ENCODE results near the gene RBFOX2.
A peak's percentile ranks its signal among the peaks of the same experiment; 100 is the strongest.
"Not testable (repeated sequence)": the region's sequence is repeated elsewhere in the genome, so short reads cannot be mapped to it uniquely, and the experiment has no call there.

The RBFOX2 gene

DNA sequence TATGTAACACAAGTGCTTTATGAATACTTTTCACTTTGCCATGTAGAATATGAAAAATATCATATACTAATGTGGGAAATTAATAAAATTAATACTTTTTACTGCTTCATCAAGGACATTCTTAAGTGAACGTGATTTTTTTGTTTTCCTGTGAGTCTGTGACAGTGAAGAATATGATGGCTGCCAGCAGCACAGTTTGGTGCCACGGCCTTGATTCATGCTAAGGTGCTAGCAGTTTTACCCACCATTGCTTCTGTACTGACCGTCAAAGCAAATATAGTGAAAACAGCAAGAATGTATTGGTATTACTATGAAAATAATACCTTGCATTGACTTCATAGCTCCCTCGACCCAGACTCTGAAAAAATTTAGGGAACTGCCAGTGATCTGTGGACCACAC lies 231.2 kb downstream of the RBFOX2 start:
- TF ChIP-seq, protein P1, sequence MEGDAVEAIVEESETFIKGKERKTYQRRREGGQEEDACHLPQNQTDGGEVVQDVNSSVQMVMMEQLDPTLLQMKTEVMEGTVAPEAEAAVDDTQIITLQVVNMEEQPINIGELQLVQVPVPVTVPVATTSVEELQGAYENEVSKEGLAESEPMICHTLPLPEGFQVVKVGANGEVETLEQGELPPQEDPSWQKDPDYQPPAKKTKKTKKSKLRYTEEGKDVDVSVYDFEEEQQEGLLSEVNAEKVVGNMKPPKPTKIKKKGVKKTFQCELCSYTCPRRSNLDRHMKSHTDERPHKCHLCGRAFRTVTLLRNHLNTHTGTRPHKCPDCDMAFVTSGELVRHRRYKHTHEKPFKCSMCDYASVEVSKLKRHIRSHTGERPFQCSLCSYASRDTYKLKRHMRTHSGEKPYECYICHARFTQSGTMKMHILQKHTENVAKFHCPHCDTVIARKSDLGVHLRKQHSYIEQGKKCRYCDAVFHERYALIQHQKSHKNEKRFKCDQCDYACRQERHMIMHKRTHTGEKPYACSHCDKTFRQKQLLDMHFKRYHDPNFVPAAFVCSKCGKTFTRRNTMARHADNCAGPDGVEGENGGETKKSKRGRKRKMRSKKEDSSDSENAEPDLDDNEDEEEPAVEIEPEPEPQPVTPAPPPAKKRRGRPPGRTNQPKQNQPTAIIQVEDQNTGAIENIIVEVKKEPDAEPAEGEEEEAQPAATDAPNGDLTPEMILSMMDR (conservative IDR thresholded peaks at IDR 0.05; ENCODE audit: low read length) = no peak
- no peak overlapping the region for H3K4me3 ChIP-seq (ENCODE audit: low read length)
- DNase-seq (ENCODE audit: low read depth) = no peak

- no peak for DNase-seq (ENCODE audit: low read depth)
- H3K4me3 ChIP-seq (ENCODE audit: low read length) = no peak overlapping the region
- TF ChIP-seq, protein P1 (conservative IDR thresholded peaks at IDR 0.05; ENCODE audit: low read length) = no peak
Measured at GRCh38 chr22:35795476-35795875, 233.1 kb downstream of the RBFOX2 start.

DNA sequence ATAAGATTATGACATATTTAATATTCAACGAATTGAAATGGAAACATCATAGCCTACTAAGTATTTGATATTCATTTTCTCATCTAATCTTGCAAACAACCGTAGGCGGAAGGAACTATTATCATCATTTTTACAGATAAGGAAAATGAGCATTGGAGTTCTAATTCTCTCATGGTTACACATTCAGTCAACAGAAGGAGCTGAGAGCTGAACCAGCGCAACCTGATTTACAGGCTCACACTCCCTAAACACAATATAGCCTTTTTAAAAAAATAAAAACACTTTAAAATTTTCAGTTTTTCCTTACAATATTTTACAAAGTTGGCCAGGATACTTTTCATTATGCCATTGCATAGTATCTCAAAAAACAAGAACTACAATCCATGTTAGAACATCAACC lies 236.1 kb downstream of the RBFOX2 start:
- TF ChIP-seq, protein P1 (conservative IDR thresholded peaks at IDR 0.05; ENCODE audit: low read length) = no peak
- H3K4me3 ChIP-seq (ENCODE audit: low read length) = no peak overlapping the region
- DNase-seq (ENCODE audit: low read depth) = no peak

GRCh38 chr22:35791788-35792187 lies 236.8 kb downstream of the RBFOX2 start:
- not testable (repeated sequence) for H3K4me3 ChIP-seq (ENCODE audit: low read length); DNase-seq (ENCODE audit: low read depth)

DNA sequence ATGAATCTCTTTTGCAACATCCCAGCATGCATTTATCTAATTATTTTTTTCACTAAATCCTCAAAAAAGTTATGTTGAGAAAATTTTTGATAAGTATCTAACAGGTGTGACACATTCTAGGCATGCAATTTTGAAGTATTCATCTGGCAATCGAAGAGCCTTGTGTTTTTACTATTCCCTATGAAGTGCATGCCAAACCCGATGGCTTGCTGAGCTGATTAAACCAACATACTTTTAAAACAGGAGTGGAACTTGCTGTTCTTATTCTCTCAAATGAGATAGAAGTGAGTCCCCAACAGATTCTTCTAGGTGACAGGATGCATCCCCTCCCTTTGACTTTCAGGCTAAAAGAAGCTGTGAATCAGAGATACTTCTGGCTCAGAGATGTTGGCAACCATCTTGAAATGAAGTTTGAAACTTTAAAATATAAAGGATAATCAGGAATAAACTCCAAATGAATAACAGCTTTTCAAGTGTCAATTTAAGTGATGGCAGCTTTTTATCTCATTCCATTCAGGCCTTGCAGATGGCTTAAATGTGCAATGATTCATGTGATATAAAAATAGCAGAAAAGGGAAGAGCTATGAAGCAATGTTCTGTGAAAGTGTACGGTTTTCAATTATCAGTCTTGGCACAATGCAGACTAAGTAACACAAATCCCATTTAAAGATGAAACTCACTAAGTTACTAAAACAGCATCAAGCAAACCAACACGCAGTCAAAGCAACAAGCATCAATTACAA lies 243.3 kb downstream of the RBFOX2 start:
- no peak overlapping the region; the same call in 1 of the 2 replicates for H3K4me3 ChIP-seq (ENCODE audit: low read length)
- DNase-seq (ENCODE audit: low read depth) = peak; percentile 71
- TF ChIP-seq, protein P1 (conservative IDR thresholded peaks at IDR 0.05; ENCODE audit: low read length) = no peak

- no peak for DNase-seq (ENCODE audit: low read depth)
- H3K4me3 ChIP-seq (ENCODE audit: low read length) = no peak overlapping the region
- TF ChIP-seq, protein P1 (conservative IDR thresholded peaks at IDR 0.05; ENCODE audit: low read length) = no peak
Measured at GRCh38 chr22:35784633-35785032, 244.0 kb downstream of the RBFOX2 start.

DNA sequence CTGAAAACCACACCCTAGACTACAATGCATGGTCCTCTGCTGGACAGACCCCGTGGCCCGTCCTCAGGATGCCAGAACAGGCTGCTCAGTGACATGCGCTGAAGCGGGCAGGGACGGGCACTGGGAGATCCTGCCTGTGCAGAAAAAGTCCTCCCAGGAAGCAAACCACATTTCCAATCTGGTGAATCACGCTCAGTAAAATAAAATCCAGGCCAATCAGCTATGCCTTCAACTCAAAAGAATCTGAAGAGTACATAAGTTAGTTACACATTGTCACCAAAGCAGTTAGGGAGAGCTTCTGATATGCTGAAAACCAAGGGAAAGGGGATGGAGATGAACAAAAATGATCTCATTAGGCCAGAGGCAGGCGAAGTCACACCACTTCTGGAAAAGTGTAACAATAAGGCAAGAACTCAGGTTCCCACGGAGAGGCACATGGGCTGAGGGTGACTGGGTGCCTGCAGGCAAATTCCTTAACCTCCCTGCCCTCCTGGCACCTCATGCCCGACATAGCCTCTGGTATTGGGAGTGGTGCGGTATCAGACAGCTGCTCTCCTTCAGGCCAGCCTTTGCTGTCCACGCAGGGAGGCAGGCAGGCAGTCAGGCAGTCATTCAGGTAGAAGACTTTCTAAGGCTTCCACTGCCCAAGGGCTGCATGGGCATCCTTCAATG lies 244.5 kb downstream of the RBFOX2 start:
- TF ChIP-seq, protein P1 (conservative IDR thresholded peaks at IDR 0.05; ENCODE audit: low read length) = no peak
- peak; percentile 79 for DNase-seq (ENCODE audit: low read depth)
- no peak overlapping the region for H3K4me3 ChIP-seq (ENCODE audit: low read length)
